Muscle of arm (tissue), 14 donors: ENCODE measurements around the gene MZF1. TPM values are rescaled to one million over a fixed set of nuclear protein-coding genes. Genes with fewer than 3 reads are reported as not detected.
A peak's percentile ranks its signal among the peaks of the same experiment; 100 is the strongest.
"Not testable (repeated sequence)": the region's sequence is repeated elsewhere in the genome, so short reads cannot be mapped to it uniquely, and the experiment has no call there.

Source experiments
- DNase-seq: peaks from one replicate; pipeline ENCODE4 v3.0.0-alpha.2; 2013
- long read RNA-seq, 11 donors: transcript quantifications; one replicate each; lab custom pipeline, GENCODE V29; 2026
- polyA plus RNA-seq, 12 donors: library from polyadenylated mRNA; unstranded; fragments of 120-200 nt; gene quantifications; one replicate each; pipeline ENCODE4 v1.2.1, GENCODE V29; 2013; ENCODE audit not compliant: insufficient read length in 12 of 12

The MZF1 gene
- 10 to 100 TPM in 10 of 12 donors, 1 to 10 TPM in 1, not detected in 1; 9.5 to 38.1 (median 13.8) TPM for polyA plus RNA-seq
- long read RNA-seq, donor 1, transcript MZF1-207 (1 exons, 2,683 nt) = major isoform, 44 of 46 reads
- long read RNA-seq, donor 1, partial matches to known transcripts = 0 of 46 reads
- long read RNA-seq, donor 1, other reads (novel, unspliced or antisense) = 0 of 46 reads
- long read RNA-seq, donor 2, transcript MZF1-207 (1 exons, 2,683 nt) = major isoform, 14 of 14 reads
- long read RNA-seq, donor 2, partial matches to known transcripts = 0 of 14 reads
- long read RNA-seq, donor 2, other reads (novel, unspliced or antisense) = 0 of 14 reads
- long read RNA-seq, donor 3, transcript MZF1-207 (1 exons, 2,683 nt) = major isoform, 14 of 22 reads
- long read RNA-seq, donor 3, partial matches to known transcripts = 0 of 22 reads
- long read RNA-seq, donor 3, other reads (novel, unspliced or antisense) = 8 of 22 reads
- long read RNA-seq, donor 4, transcript MZF1-207 (1 exons, 2,683 nt) = major isoform, 14 of 14 reads
- long read RNA-seq, donor 4, partial matches to known transcripts = 0 of 14 reads
- long read RNA-seq, donor 4, other reads (novel, unspliced or antisense) = 0 of 14 reads
- long read RNA-seq, donor 5, transcript MZF1-207 (1 exons, 2,683 nt) = major isoform, 26 of 28 reads
- long read RNA-seq, donor 5, partial matches to known transcripts = 0 of 28 reads
- long read RNA-seq, donor 5, other reads (novel, unspliced or antisense) = 0 of 28 reads
- long read RNA-seq, donor 6, transcript MZF1-207 (1 exons, 2,683 nt) = major isoform, 14 of 15 reads
- long read RNA-seq, donor 6, partial matches to known transcripts = 0 of 15 reads
- long read RNA-seq, donor 6, other reads (novel, unspliced or antisense) = 0 of 15 reads
- long read RNA-seq, donor 7, transcript MZF1-207 (1 exons, 2,683 nt) = major isoform, 22 of 24 reads
- long read RNA-seq, donor 7, partial matches to known transcripts = 0 of 24 reads
- long read RNA-seq, donor 7, other reads (novel, unspliced or antisense) = 0 of 24 reads
- long read RNA-seq, donor 8, transcript MZF1-207 (1 exons, 2,683 nt) = major isoform, 27 of 29 reads
- long read RNA-seq, donor 8, partial matches to known transcripts = 0 of 29 reads
- long read RNA-seq, donor 8, other reads (novel, unspliced or antisense) = 0 of 29 reads
- long read RNA-seq, donor 9, transcript MZF1-207 (1 exons, 2,683 nt) = major isoform, 5 of 11 reads
- long read RNA-seq, donor 9, partial matches to known transcripts = 0 of 11 reads
- long read RNA-seq, donor 9, other reads (novel, unspliced or antisense) = 6 of 11 reads
- long read RNA-seq, donor 10, transcript MZF1-207 (1 exons, 2,683 nt) = major isoform, 13 of 23 reads
- long read RNA-seq, donor 10, partial matches to known transcripts = 10 of 23 reads
- long read RNA-seq, donor 10, other reads (novel, unspliced or antisense) = 0 of 23 reads
- long read RNA-seq, donor 11, transcript MZF1-207 (1 exons, 2,683 nt) = major isoform, 6 of 6 reads
- long read RNA-seq, donor 11, partial matches to known transcripts = 0 of 6 reads
- long read RNA-seq, donor 11, other reads (novel, unspliced or antisense) = 0 of 6 reads

- peak; percentile 99 for DNase-seq
Observed at GRCh38 chr19:58572818-58573657, at the start of gene MZF1. Gene MZF1 (minus strand): TSS chr19:58573335. CDS start chr19:58571389, 1,946 bp downstream.

- not testable (repeated sequence) for DNase-seq
Observed at GRCh38 chr19:58607213-58607612, 34.1 kb upstream of the MZF1 start.

GRCh38 chr19:58606251-58606896 is 33.2 kb upstream of the MZF1 start:
- not testable (repeated sequence) for DNase-seq

GRCh38 chr19:58586133-58586765 is 13.1 kb upstream of the MZF1 start:
- no peak for DNase-seq

- DNase-seq = no peak
Observed at GRCh38 chr19:58585442-58586132, 12.5 kb upstream of the MZF1 start.

GRCh38 chr19:58584498-58585441 is 11.6 kb upstream of the MZF1 start:
- DNase-seq = no peak

GRCh38 chr19:58582985-58583384 is 9.8 kb upstream of the MZF1 start:
- DNase-seq = no peak

- DNase-seq = peak; percentile 87
Observed at GRCh38 chr19:58581227-58582141, 8.3 kb upstream of the MZF1 start.

- DNase-seq = no peak
Observed at GRCh38 chr19:58579473-58580142, 6.5 kb upstream of the MZF1 start.

- no peak for DNase-seq
Observed at GRCh38 chr19:58578012-58578925, 5.1 kb upstream of the MZF1 start.

GRCh38 chr19:58577581-58577980 is 4.4 kb upstream of the MZF1 start:
- not testable (repeated sequence) for DNase-seq

GRCh38 chr19:58575183-58576041 is 2.3 kb upstream of the MZF1 start:
- DNase-seq = peak; percentile 96

GRCh38 chr19:58573658-58574164 is 576 bp upstream of the MZF1 start:
- DNase-seq = no peak
